ENCODE measurements around the gene UCN. TPM values are rescaled to one million over a fixed set of nuclear protein-coding genes. Genes with fewer than 3 reads are reported as not detected.

Gene UCN
- total and polyA plus RNA-seq, 2 of the 4 experiments (the other 2 are of a cell fraction) = 0.22 TPM; not detected in 1

DNA sequence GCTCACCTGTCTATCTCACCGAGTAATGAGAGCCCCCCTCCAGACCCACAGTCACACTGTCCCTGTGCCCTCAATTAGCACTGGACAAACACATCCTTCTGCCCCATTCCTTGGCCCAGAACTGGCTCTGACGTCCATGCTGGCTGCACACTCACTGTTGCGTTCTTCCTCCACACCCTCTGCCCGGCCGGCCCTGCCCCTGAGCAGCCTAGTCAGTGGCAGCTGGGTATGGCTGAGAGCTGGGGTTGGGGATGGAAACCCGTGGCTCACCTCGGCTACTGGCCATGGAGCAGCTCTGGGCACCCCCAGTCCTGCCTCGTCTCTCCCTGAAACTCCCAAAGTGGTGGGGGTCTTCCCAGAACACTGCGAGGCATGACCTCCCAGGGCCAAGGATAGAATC, 6.5 kb upstream of the UCN start:
- H3K9me3 ChIP-seq (ENCODE audit: control insufficient read depth, insufficient read depth, low read length) = no peaks in the 10 kb centered on the region
- no peak overlapping the region for H2AK9ac ChIP-seq (replicated peaks; ENCODE audit: low read depth, low read length, poor library complexity)
- ATAC-seq (ENCODE audit: low read depth) = no peak
- dilution Hi-C loops (cut with HindIII; ENCODE audit: low sequenced_read_pairs, unreplicated experiment) (no loop called here), in situ Hi-C loops (cut with MboI; ENCODE audit: low sequenced_read_pairs) (no loop called here), intact Hi-C loops (cut with micrococcal nuclease) (no loop called here)
- no peak overlapping the region for H4K8ac ChIP-seq (ENCODE audit: low read depth in 2 of 2, low read length in 2 of 2)
- peaks cover 16% of the 10 kb centered on the region for H3K36me3 ChIP-seq (ENCODE audit: control insufficient read depth, insufficient read depth, low read length)
- no peak for DNase-seq
- no peak overlapping the region for H2AFZ ChIP-seq (replicated peaks; ENCODE audit: low read length, poor library complexity)
- H3K14ac ChIP-seq (replicated peaks; ENCODE audit: low read depth, low read length) = no peak overlapping the region
- H3K56ac ChIP-seq (ENCODE audit: extremely low read depth, insufficient read depth, low read length) = no peak overlapping the region
- POLR2A ChIA-PET (ENCODE audit: unreplicated experiment) = no interaction called here
- no peaks in the 10 kb centered on the region for H4K20me1 ChIP-seq (ENCODE audit: insufficient read depth, low read length)
- no peak overlapping the region for H4K91ac ChIP-seq (ENCODE audit: insufficient read depth, low read depth, low read length)
- no peak overlapping the region for H4K5ac ChIP-seq (ENCODE audit: low read depth, low read length)
- H3K4me2 ChIP-seq (ENCODE audit: low read depth, low read length) = no peak overlapping the region
- no peak overlapping the region for H2BK20ac ChIP-seq (ENCODE audit: low read depth, low read length)
- no peak overlapping the region for H2BK120ac ChIP-seq (ENCODE audit: low read depth, low read length)
- TF ChIP-seq, protein P1, sequence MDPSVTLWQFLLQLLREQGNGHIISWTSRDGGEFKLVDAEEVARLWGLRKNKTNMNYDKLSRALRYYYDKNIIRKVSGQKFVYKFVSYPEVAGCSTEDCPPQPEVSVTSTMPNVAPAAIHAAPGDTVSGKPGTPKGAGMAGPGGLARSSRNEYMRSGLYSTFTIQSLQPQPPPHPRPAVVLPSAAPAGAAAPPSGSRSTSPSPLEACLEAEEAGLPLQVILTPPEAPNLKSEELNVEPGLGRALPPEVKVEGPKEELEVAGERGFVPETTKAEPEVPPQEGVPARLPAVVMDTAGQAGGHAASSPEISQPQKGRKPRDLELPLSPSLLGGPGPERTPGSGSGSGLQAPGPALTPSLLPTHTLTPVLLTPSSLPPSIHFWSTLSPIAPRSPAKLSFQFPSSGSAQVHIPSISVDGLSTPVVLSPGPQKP (IDR thresholded peaks at IDR 0.05; ENCODE audit: borderline replicate concordance, low read depth, low read length) = no peak
- TF ChIP-seq CEBPB (IDR thresholded peaks at IDR 0.05; ENCODE audit: low read depth, low read length) (no peak), RCOR1 (IDR thresholded peaks at IDR 0.05; ENCODE audit: insufficient replicate concordance, low read length) (no peak), BHLHE40 (IDR thresholded peaks at IDR 0.05; ENCODE audit: low read depth, low read length) (no peak), SMC3 (IDR thresholded peaks at IDR 0.05; ENCODE audit: low read depth, low read length) (no peak), NFE2L2 (IDR thresholded peaks at IDR 0.05; ENCODE audit: low read depth, low read length) (no peak), CHD1 (IDR thresholded peaks at IDR 0.05; ENCODE audit: low read depth, low read length) (no peak), FOS (IDR thresholded peaks at IDR 0.05; ENCODE audit: low read depth, low read length) (no peak)
- H2AK5ac ChIP-seq (ENCODE audit: low read depth, low read length) = no peak overlapping the region
- no peak overlapping the region for H3K9ac ChIP-seq (ENCODE audit: low read depth, low read length)
- no peak overlapping the region for H2BK5ac ChIP-seq (ENCODE audit: low read depth, low read length, poor library complexity, severe bottlenecking)
- no peak overlapping the region for H3K4me3 ChIP-seq (ENCODE audit: insufficient read depth, low read depth, low read length)
- peaks cover 6 to 13% of the 10 kb centered on the region in 2 experiments for H3K79me1 ChIP-seq (ENCODE audit: low read depth in 1 of 2, low read length in 2 of 2)
- no peak overlapping the region for H3K4ac ChIP-seq (ENCODE audit: low read depth, low read length)
- no peak overlapping the region for H2BK15ac ChIP-seq (ENCODE audit: low read depth, low read length)
- H3K23ac ChIP-seq (ENCODE audit: low read depth, low read length) = no peak overlapping the region
- WGBS, 2 experiments (ENCODE audit: extremely low coverage in 2 of 2, insufficient read length in 1 of 2) = 100% methylated on average over 1 of the region's 9 CpGs; no CpG with 5 or more reads in 1 of the 2 experiments
- H3K27ac ChIP-seq (ENCODE audit: insufficient read depth, low read length) = no peak overlapping the region
- no TSS peak for BruUV-seq (replicated peaks)
- CTCF ChIA-PET = no interaction called here
- peaks cover 4% of the 10 kb centered on the region; the same call in 1 of the 2 replicates for H3K9me1 ChIP-seq (ENCODE audit: insufficient read depth, low read length)
- H3K4me1 ChIP-seq (ENCODE audit: control insufficient read depth, insufficient read depth, low read length) = no peaks in the 10 kb centered on the region
- H3K27me3 ChIP-seq (ENCODE audit: control insufficient read depth, insufficient read depth, low read length) = no peaks in the 10 kb centered on the region
- H3K18ac ChIP-seq (ENCODE audit: low read depth, low read length) = no peak overlapping the region

All from IMR-90 (cell line).